ENCODE data around the gene P3H3. TPM values are rescaled to one million over a fixed set of nuclear protein-coding genes. Genes with fewer than 3 reads are reported as not detected.

The P3H3 gene
- total and polyA plus RNA-seq, 2 donors = 1.0 to 4.4 TPM

GRCh38 chr12:6828781-6829535 lies 751 bp downstream of the P3H3 start:
- H3K27ac ChIP-seq (ENCODE audit: low read depth in 1 of 2, low read length in 1 of 2) = peak overlapping the region in 1 of 2 donors; percentile 46
- DNase-seq (ENCODE audit: low read depth in 6 of 9, low spot score in 9 of 9) = peak in 1 of 9 donors; percentile 48
- peak overlapping the region; percentile 42 to 60 for H3K4me3 ChIP-seq (ENCODE audit: low read length in 2 of 2)
- H3K4me1 ChIP-seq (ENCODE audit: control insufficient read depth in 2 of 2, insufficient read depth in 2 of 2, low read length in 2 of 2) = peaks cover 7 to 33% of the 10 kb centered on the region in 2 donors
- H3K27me3 ChIP-seq (ENCODE audit: control insufficient read depth in 2 of 2, insufficient read depth in 1 of 2, low read length in 1 of 2) = peaks cover 40 to 88% of the 10 kb centered on the region in 2 donors
- no peaks in the 10 kb centered on the region for H3K36me3 ChIP-seq (ENCODE audit: control insufficient read depth in 2 of 2, insufficient read depth in 2 of 2, low read length in 1 of 2)
- peaks cover 0 to 15% of the 10 kb centered on the region in 2 donors for H3K9me3 ChIP-seq (ENCODE audit: control insufficient read depth in 2 of 2, insufficient read depth in 1 of 2, low read length in 1 of 2)
- WGBS = 2% methylated on average over 71 of the region's 71 CpGs

GRCh38 chr12:6829536-6830220 lies 1.5 kb downstream of the P3H3 start:
- Histone ChIP-seq H3K4me3 (ENCODE audit: low read length in 2 of 2) (peak overlapping the region in 1 of 2 donors; percentile 60), H3K9me3 (ENCODE audit: control insufficient read depth in 2 of 2, insufficient read depth in 1 of 2, low read length in 1 of 2) (peaks cover 0 to 15% of the 10 kb centered on the region in 2 donors), H3K27me3 (ENCODE audit: control insufficient read depth in 2 of 2, insufficient read depth in 1 of 2, low read length in 1 of 2) (peaks cover 40 to 83% of the 10 kb centered on the region in 2 donors), H3K4me1 (ENCODE audit: control insufficient read depth in 2 of 2, insufficient read depth in 2 of 2, low read length in 2 of 2) (peaks cover 7 to 33% of the 10 kb centered on the region in 2 donors), H3K36me3 (ENCODE audit: control insufficient read depth in 2 of 2, insufficient read depth in 2 of 2, low read length in 1 of 2) (no peaks in the 10 kb centered on the region), H3K27ac (ENCODE audit: low read depth in 1 of 2, low read length in 1 of 2) (no peak overlapping the region)
- 71% methylated on average over 19 of the region's 19 CpGs for whole genome bisulfite sequencing
- DNase-seq (ENCODE audit: low read depth in 6 of 9, low spot score in 9 of 9) = no peak

DNA sequence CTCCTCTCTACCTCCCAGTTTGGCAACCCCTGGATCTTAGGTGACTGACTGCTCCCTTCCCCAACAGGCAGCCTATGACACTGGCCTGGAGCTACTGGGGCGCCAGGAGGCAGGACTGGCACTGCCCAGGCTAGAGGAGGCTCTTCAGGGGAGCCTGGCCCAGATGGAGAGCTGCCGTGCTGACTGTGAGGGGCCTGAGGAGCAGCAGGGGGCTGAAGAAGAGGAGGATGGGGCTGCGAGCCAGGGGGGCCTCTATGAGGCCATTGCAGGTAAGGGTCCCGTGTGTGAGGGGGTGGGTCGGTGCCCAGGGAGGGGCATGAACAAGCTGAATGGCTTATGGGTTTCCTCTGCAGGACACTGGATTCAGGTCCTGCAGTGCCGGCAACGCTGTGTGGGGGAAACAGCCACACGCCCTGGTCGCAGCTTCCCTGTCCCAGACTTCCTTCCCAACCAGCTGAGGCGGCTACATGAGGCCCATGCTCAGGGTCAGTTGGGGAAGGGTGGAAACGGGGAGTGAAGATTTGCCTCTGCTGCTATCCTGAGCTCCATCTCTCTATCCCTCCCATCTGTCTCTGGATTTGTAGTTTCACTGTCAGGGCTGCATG lies 2.2 kb downstream of the P3H3 start:
- DNase-seq (ENCODE audit: low read depth in 6 of 9, low spot score in 9 of 9) = no peak
- Histone ChIP-seq H3K4me1 (ENCODE audit: control insufficient read depth in 2 of 2, insufficient read depth in 2 of 2, low read length in 2 of 2) (peaks cover 7 to 28% of the 10 kb centered on the region in 2 donors), H3K9me3 (ENCODE audit: control insufficient read depth in 2 of 2, insufficient read depth in 1 of 2, low read length in 1 of 2) (peaks cover 0 to 15% of the 10 kb centered on the region in 2 donors), H3K4me3 (ENCODE audit: low read length in 2 of 2) (no peak overlapping the region), H3K36me3 (ENCODE audit: control insufficient read depth in 2 of 2, insufficient read depth in 2 of 2, low read length in 1 of 2) (no peaks in the 10 kb centered on the region), H3K27ac (ENCODE audit: low read depth in 1 of 2, low read length in 1 of 2) (no peak overlapping the region), H3K27me3 (ENCODE audit: control insufficient read depth in 2 of 2, insufficient read depth in 1 of 2, low read length in 1 of 2) (peaks cover 40 to 75% of the 10 kb centered on the region in 2 donors)
- 91% methylated on average over 11 of the region's 11 CpGs for whole genome bisulfite sequencing

DNA sequence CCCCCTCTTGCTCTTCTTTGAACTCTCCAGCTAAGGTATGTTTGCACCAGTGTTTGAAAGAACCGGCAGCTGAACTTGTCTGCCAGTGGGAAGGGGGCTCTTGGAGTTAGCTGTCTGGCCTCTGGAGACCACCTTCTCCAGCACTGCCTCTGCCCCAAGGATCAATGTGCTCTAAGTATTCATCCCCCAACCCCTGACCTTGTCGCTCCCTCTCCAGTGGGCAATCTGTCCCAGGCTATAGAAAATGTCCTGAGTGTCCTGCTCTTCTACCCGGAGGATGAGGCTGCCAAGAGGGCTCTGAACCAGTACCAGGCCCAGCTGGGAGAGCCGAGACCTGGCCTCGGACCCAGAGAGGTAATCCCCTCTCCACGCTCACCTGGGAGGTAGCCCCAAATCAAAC lies 2.8 kb downstream of the P3H3 start:
- Histone ChIP-seq H3K4me3 (ENCODE audit: low read length in 2 of 2) (no peak overlapping the region), H3K27ac (ENCODE audit: low read depth in 1 of 2, low read length in 1 of 2) (no peak overlapping the region), H3K4me1 (ENCODE audit: control insufficient read depth in 2 of 2, insufficient read depth in 2 of 2, low read length in 2 of 2) (peaks cover 7 to 28% of the 10 kb centered on the region in 2 donors), H3K9me3 (ENCODE audit: control insufficient read depth in 2 of 2, insufficient read depth in 1 of 2, low read length in 1 of 2) (peaks cover 0 to 14% of the 10 kb centered on the region in 2 donors), H3K27me3 (ENCODE audit: control insufficient read depth in 2 of 2, insufficient read depth in 1 of 2, low read length in 1 of 2) (peaks cover 40 to 69% of the 10 kb centered on the region in 2 donors), H3K36me3 (ENCODE audit: control insufficient read depth in 2 of 2, insufficient read depth in 2 of 2, low read length in 1 of 2) (no peaks in the 10 kb centered on the region)
- WGBS = 94% methylated on average over 6 of the region's 6 CpGs
- DNase-seq (ENCODE audit: low read depth in 6 of 9, low spot score in 9 of 9) = no peak

DNA sequence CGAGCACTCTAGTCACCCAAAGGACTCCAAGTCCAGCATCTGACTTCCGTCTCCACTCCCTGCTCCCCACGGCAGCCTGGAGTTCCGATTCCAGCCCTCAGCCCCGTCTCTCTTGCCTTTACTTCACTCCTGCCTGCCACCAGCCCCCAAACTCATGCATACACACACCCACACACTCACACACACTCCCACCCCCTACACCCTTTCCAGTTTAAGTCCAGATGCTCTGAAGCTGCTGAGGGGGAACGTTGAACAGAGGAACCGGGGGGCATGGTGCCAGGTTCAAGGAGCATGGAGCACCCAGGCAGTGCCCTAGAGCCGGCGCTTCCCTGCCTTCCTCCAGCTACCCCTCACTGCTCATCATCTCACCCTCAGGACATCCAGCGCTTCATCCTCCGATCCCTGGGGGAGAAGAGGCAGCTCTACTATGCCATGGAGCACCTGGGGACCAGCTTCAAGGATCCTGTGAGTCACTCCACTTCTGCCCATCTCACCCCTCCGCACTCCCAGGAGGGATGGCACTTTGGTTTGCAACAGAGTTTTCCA lies 3.3 kb downstream of the P3H3 start:
- no peak for DNase-seq (ENCODE audit: low read depth in 6 of 9, low spot score in 9 of 9)
- H3K27me3 ChIP-seq (ENCODE audit: control insufficient read depth in 2 of 2, insufficient read depth in 1 of 2, low read length in 1 of 2) = peaks cover 38 to 64% of the 10 kb centered on the region in 2 donors
- no peak overlapping the region for H3K27ac ChIP-seq (ENCODE audit: low read depth in 1 of 2, low read length in 1 of 2)
- H3K4me1 ChIP-seq (ENCODE audit: control insufficient read depth in 2 of 2, insufficient read depth in 2 of 2, low read length in 2 of 2) = peaks cover 7 to 28% of the 10 kb centered on the region in 2 donors
- peaks cover 0 to 11% of the 10 kb centered on the region in 2 donors for H3K9me3 ChIP-seq (ENCODE audit: control insufficient read depth in 2 of 2, insufficient read depth in 1 of 2, low read length in 1 of 2)
- WGBS = 95% methylated on average over 12 of the region's 12 CpGs
- no peaks in the 10 kb centered on the region for H3K36me3 ChIP-seq (ENCODE audit: control insufficient read depth in 2 of 2, insufficient read depth in 2 of 2, low read length in 1 of 2)
- H3K4me3 ChIP-seq (ENCODE audit: low read length in 2 of 2) = no peak overlapping the region

GRCh38 chr12:6832125-6832524 lies 3.9 kb downstream of the P3H3 start:
- peaks cover 0 to 5% of the 10 kb centered on the region in 2 donors for H3K9me3 ChIP-seq (ENCODE audit: control insufficient read depth in 2 of 2, insufficient read depth in 1 of 2, low read length in 1 of 2)
- no peaks in the 10 kb centered on the region for H3K36me3 ChIP-seq (ENCODE audit: control insufficient read depth in 2 of 2, insufficient read depth in 2 of 2, low read length in 1 of 2)
- no peak overlapping the region for H3K4me3 ChIP-seq (ENCODE audit: low read length in 2 of 2)
- peaks cover 36 to 58% of the 10 kb centered on the region in 2 donors for H3K27me3 ChIP-seq (ENCODE audit: control insufficient read depth in 2 of 2, insufficient read depth in 1 of 2, low read length in 1 of 2)
- H3K4me1 ChIP-seq (ENCODE audit: control insufficient read depth in 2 of 2, insufficient read depth in 2 of 2, low read length in 2 of 2) = peaks cover 7 to 27% of the 10 kb centered on the region in 2 donors
- no peak overlapping the region for H3K27ac ChIP-seq (ENCODE audit: low read depth in 1 of 2, low read length in 1 of 2)
- DNase-seq (ENCODE audit: low read depth in 6 of 9, low spot score in 9 of 9) = no peak
- 97% methylated on average over 4 of the region's 4 CpGs for WGBS

DNA sequence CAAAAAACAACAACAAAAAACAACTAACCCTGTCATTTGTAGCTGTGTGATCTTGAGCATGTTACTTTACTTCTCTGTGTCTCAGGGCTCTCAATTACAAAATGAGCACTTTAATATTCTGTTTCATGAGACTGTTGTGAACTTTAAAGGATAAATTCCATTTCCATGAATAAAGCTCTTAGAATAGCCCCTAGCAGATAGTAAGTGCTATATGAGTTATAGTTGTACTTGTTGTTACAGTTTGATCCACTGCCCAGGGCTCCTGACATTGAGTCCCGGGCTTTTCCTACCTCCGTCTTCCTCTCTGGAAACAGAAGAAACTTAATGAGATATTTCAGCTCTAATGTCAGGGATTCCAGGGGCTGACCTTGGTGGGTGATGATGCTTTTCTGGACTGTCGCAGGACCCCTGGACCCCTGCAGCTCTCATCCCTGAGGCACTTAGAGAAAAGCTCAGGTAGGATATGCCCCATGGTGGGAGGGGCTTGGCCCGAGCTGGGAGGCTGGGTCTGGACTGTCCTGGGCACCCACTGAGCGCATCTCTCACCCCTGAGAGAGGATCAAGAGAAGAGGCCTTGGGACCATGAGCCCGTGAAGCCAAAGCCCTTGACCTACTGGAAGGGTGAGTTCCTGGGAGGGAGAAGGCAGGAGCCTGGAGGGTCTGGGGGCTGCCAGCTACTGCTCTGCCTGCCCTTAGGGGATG lies 5.1 kb downstream of the P3H3 start:
- WGBS = 96% methylated on average over 6 of the region's 6 CpGs
- Histone ChIP-seq H3K9me3 (ENCODE audit: control insufficient read depth in 2 of 2, insufficient read depth in 1 of 2, low read length in 1 of 2) (no peaks in the 10 kb centered on the region), H3K27ac (ENCODE audit: low read depth in 1 of 2, low read length in 1 of 2) (no peak overlapping the region), H3K4me1 (ENCODE audit: control insufficient read depth in 2 of 2, insufficient read depth in 2 of 2, low read length in 2 of 2) (peaks cover 7 to 17% of the 10 kb centered on the region in 2 donors), H3K4me3 (ENCODE audit: low read length in 2 of 2) (no peak overlapping the region), H3K36me3 (ENCODE audit: control insufficient read depth in 2 of 2, insufficient read depth in 2 of 2, low read length in 1 of 2) (no peaks in the 10 kb centered on the region), H3K27me3 (ENCODE audit: control insufficient read depth in 2 of 2, insufficient read depth in 1 of 2, low read length in 1 of 2) (peaks cover 26 to 52% of the 10 kb centered on the region in 2 donors)
- no peak for DNase-seq (ENCODE audit: low read depth in 6 of 9, low spot score in 9 of 9)

DNA sequence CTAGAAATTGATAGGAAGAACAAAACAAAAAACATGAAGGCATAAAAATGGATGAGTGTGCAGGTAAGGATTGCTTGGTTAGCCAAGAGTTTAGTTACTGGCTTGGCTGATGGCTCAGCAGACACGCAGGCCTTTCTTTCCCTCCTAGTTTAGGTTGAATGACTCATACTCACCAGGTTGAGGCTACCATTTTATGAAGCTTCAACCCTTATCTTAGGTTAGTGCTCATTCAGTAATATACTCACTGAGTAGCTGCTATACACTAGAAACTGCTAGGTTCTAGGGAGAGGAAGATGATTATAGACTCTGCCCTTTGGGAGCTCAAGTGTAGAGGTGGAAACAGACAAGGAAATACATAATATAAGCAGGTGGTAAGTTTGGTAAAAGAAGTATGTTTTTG lies 6.0 kb downstream of the P3H3 start:
- H3K27me3 ChIP-seq (ENCODE audit: control insufficient read depth in 2 of 2, insufficient read depth in 1 of 2, low read length in 1 of 2) = peaks cover 17 to 45% of the 10 kb centered on the region in 2 donors
- H3K4me3 ChIP-seq (ENCODE audit: low read length in 2 of 2) = no peak overlapping the region
- no peaks in the 10 kb centered on the region for H3K9me3 ChIP-seq (ENCODE audit: control insufficient read depth in 2 of 2, insufficient read depth in 1 of 2, low read length in 1 of 2)
- no peaks in the 10 kb centered on the region for H3K36me3 ChIP-seq (ENCODE audit: control insufficient read depth in 2 of 2, insufficient read depth in 2 of 2, low read length in 1 of 2)
- DNase-seq (ENCODE audit: low read depth in 6 of 9, low spot score in 9 of 9) = no peak
- H3K27ac ChIP-seq (ENCODE audit: low read depth in 1 of 2, low read length in 1 of 2) = no peak overlapping the region
- peaks cover under 1 to 11% of the 10 kb centered on the region in 2 donors for H3K4me1 ChIP-seq (ENCODE audit: control insufficient read depth in 2 of 2, insufficient read depth in 2 of 2, low read length in 2 of 2)
- 95% methylated on average over 1 of the region's 1 CpG for WGBS
